Measurements from ENCODE around the gene RHOBTB1.

RHOBTB1 gene

GRCh38 chr10:60965696-60966095 is 21.7 kb upstream of the RHOBTB1 start:
- DNase-seq (ENCODE audit: low read depth in 2 of 2) = no peak

GRCh38 chr10:60964257-60965235 is 20.6 kb upstream of the RHOBTB1 start:
- peak; percentile 11 to 25 for DNase-seq (ENCODE audit: low read depth in 2 of 2)

- no peak for DNase-seq (ENCODE audit: low read depth in 2 of 2)
These were observed 19.7 kb upstream of the RHOBTB1 start for GRCh38 chr10:60963441-60964256.

GRCh38 chr10:60962946-60963345 is 19.0 kb upstream of the RHOBTB1 start:
- no peak for DNase-seq (ENCODE audit: low read depth in 2 of 2)

- no peak for DNase-seq (ENCODE audit: low read depth in 2 of 2)
These were observed 16.9 kb upstream of the RHOBTB1 start for GRCh38 chr10:60960913-60961312.

- no peak for DNase-seq (ENCODE audit: low read depth in 2 of 2)
These were observed 16.0 kb upstream of the RHOBTB1 start for GRCh38 chr10:60960031-60960430.

GRCh38 chr10:60958892-60959601 is 15.1 kb upstream of the RHOBTB1 start:
- DNase-seq (ENCODE audit: low read depth in 2 of 2) = no peak

GRCh38 chr10:60957667-60958221 is 13.8 kb upstream of the RHOBTB1 start:
- DNase-seq (ENCODE audit: low read depth in 2 of 2) = no peak

- DNase-seq (ENCODE audit: low read depth in 2 of 2) = no peak
These were observed 12.0 kb upstream of the RHOBTB1 start for GRCh38 chr10:60955957-60956425.

GRCh38 chr10:60955316-60955715 is 11.3 kb upstream of the RHOBTB1 start:
- no peak for DNase-seq (ENCODE audit: low read depth in 2 of 2)

GRCh38 chr10:60954035-60954434 is 10.1 kb upstream of the RHOBTB1 start:
- DNase-seq (ENCODE audit: low read depth in 2 of 2) = no peak

GRCh38 chr10:60953420-60953819 is 9.4 kb upstream of the RHOBTB1 start:
- DNase-seq (ENCODE audit: low read depth in 2 of 2) = no peak

- DNase-seq (ENCODE audit: low read depth in 2 of 2) = no peak
These were observed 8.8 kb upstream of the RHOBTB1 start for GRCh38 chr10:60952846-60953220.

GRCh38 chr10:60952067-60952845 is 8.3 kb upstream of the RHOBTB1 start:
- no peak for DNase-seq (ENCODE audit: low read depth in 2 of 2)

GRCh38 chr10:60951272-60951724 is 7.3 kb upstream of the RHOBTB1 start:
- no peak for DNase-seq (ENCODE audit: low read depth in 2 of 2)

- no peak for DNase-seq (ENCODE audit: low read depth in 2 of 2)
These were observed 6.3 kb upstream of the RHOBTB1 start for GRCh38 chr10:60950300-60950699.

GRCh38 chr10:60948851-60949250 is 4.9 kb upstream of the RHOBTB1 start:
- DNase-seq (ENCODE audit: low read depth in 2 of 2) = no peak

- DNase-seq (ENCODE audit: low read depth in 2 of 2) = no peak
These were observed 919 bp upstream of the RHOBTB1 start for GRCh38 chr10:60944910-60945297.

- no peak for DNase-seq (ENCODE audit: low read depth in 2 of 2)
These were observed 498 bp downstream of the RHOBTB1 start for GRCh38 chr10:60943316-60944057.

GRCh38 chr10:60942788-60943315 is 1.1 kb downstream of the RHOBTB1 start:
- DNase-seq (ENCODE audit: low read depth in 2 of 2) = no peak

Data from stimulated activated CD4-positive, alpha-beta T cell treated with anti-CD3 and anti-CD28 coated beads, Interleukin-1b, Interleukin-23, amount 100 ng/mL, for 4 hours (primary cell).